SHP77 (cell line): ENCODE data around the gene TMEM235.
A peak's percentile ranks its signal among the peaks of the same experiment; 100 is the strongest.

ENCODE experiments used
- DNase-seq, 2 experiments: peaks; one replicate each; lab custom pipeline; 2025; lab: John Stamatoyannopoulos, UW

The TMEM235 gene

GRCh38 chr17:78255029-78255656 lies 23.7 kb downstream of the TMEM235 start:
- DNase-seq = no peak

GRCh38 chr17:78255953-78256706 lies 24.7 kb downstream of the TMEM235 start:
- DNase-seq = no peak

DNA sequence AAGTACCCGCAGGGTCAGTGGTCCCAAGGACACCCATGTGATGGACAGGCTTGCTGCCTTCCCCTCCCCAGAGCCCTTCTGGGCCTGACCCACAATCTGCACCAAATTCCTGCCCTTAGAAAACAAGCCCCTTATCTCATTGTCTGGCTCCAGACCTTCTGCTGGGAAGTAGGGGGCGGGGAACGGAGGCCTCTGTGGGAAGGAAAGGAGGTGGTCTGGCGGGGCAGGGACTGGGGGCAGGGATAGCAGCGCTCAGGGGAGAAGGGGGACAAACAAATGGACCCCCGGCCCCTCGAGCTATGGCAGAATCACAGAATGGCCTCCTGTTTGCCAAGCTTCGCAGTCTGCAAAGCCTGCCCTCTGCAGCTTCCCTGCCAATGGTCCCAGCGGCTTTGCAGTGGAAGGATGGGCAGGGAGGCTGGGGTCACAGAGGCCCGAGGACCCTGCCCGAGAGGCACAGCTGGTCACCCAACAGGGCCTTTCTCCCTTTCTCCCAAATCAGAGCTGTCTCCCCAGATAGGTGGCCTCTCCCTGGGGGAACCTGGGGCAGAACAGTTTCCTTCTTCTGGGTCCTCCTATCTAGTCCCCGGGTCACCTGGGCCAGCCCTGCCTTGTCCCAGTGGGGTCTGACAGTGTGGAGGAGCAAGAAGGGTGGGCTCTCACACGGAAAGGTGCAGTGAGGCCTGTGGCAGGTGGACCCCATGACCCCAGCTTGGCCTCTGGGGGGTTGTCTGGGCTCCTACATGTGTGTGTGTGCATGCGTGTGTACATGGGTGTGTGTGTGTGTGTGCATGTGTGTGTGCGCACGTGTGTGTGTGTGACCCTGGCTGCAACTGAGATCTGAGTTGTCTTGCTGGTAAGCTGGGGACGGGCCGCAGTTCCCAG lies 25.5 kb downstream of the TMEM235 start:
- no peak for DNase-seq

DNA sequence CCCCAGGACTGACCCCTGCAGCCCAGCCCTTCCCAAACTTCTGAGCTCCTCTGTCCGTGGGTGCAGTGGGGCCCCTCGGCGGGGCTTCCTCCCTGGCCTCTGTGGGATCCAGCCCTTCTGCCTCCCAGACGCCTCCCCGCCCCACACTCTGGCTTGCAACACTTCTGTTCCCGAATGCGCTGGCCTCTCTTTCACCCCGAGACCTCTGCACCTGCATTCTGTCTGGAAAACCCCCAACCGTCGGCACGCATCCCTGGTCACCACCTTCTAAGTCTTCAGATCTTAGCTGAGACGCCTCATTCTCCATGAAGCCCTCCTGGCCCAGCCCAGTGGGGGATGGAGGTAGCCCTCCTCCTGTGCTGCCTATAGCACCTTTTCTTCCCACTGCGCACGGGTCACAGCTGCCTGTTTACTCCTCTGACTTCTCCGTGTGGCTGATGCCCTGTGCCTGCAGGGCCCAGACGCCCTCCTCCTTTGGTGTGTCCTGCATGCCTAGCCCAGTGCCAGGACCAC lies 26.4 kb downstream of the TMEM235 start:
- DNase-seq = peak in 1 of 2 experiments; percentile 58

DNA sequence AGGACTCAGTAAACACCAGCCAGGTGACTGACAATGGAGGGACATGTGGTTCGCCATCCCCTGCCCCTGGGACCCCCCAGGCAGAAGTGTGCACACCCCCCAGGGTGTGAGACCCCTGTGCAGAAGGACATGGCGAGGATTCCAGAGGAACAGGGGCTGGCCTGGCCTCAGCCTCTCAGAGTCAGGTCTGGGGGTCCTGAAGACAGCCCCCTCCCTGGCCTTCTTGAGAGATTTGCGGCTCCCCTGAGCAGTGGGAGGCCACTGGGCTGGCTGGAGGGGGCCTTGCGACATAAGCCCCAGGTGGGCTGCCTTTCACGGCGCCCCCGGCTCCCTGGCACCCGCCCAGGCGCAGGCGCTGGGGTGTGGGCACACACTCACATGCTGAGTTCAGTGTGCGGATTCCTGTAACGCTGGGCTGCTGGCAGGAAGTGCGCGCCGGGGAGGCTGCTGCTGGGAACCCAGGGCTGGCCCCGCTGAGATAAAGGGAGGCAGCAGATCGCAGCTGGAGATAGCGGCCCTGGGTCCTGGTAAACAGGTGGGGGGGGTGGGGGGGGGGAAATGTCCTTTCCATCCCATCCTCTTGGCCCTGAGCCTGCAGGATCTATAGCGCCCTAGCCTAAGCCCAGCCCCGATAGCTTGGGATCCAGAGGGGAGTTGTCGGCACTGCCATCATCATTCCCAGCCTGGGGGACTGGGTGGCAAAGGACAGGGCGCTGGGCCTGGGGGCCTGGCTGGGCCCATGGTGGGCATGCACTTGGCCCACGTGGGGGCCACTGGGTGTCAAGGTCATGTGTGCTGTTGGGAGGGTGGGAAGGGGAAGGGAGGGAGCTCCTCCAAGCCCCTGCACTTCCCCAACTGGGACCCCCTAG lies 27.1 kb downstream of the TMEM235 start:
- peak; percentile 76 to 92 for DNase-seq

GRCh38 chr17:78259192-78259554 lies 27.7 kb downstream of the TMEM235 start:
- DNase-seq = no peak

DNA sequence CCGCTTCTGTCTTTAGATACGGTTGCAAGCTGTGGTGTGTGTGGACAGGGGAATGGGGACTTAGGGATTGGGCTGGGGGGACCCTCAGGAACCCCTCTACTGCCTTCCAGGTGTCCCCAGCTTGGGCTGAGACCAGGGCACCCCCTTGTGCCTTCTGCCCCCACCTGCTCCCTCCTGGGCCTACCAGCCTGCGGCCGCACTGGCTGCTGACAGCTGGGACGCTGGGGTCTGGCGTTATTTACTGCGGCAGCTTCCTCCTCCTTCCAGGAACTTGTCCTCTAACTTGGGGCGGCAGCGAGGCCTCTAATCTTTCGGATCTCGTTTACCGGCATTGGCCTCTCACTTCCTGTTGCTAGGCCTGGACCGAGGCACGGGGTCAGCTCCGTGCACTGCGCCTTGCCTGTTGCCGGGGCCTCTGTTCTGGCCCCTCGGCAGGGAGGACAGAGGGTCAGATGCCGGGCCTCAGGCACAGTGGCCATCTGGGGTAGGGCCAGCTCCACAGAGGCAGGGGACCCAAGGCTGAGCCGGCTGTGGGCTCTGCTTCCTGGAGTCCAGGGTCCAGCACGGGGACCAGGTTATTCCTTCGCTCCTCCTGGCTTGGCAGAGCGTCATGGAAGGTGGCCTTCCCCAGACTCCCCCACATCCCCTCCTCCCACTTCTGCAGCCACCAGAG lies 31.8 kb downstream of the TMEM235 start:
- peak in 1 of 2 experiments; percentile 24 for DNase-seq

DNA sequence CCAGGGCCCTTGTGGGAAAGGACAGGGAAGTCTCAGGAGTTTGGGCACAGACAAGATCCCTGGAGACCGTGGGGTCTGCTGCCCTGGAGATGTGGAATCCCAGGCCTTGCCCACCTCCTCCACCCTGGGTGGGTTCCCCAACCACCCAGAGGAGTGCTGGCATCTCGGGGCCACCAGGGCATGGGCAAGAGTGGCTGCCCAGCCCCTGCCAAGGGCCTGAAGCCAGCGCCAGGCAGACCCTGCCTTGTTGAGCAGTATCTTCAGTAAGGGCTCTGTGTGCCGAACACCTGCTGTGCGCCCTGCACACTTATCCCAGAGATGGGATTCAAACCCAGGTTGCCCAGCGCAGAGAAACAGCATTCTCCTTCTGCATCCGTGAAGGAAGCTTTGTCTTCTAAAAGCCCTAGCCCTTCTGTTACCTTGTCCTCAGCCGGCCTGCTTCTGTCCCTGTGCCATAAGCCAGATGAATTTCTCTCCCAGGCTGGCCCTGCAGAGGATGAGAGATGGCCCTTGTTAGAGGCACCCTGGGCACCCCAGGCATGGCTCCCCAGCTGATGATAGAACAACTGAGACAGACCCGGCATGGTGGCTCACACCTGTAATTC lies 32.4 kb downstream of the TMEM235 start:
- no peak for DNase-seq

DNA sequence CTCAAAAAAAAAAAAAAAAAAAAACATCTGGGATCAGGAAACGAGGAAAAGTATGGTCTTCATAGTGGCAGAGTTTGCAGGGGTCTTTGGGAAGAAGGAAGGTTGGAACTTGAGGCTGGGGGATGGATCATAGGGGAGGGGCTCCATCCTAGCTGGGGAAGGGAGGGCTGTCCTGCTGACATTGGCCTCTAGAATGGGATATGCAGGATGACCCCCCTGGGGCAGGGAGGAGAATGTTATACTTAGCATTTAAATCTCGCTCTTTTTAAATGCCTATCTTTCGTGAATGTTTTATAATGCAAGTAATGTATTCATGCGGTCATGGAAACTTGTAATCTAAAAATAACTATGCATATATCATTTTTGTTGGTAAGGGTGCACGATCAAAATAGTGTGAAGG lies 33.2 kb downstream of the TMEM235 start:
- DNase-seq = no peak

DNA sequence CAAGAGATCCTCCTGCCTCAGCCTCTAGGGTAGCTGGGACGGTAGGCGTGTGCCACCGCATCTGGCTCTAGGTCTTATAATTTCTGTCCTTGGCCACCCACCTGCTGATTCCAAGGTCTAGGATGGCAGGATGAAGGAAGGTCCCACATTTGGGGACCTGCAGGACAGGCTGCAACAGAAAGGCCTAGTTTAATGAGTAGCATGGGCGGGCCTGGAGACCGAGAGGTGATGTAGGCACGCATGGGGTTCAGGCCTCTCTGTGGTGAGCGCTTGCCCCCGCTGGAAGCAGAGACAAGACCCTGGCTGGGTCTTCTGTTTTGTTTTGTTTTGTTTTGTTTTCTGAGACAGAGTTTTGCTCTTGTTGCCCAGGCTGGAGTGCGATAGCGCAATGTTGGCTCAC lies 33.7 kb downstream of the TMEM235 start:
- no peak for DNase-seq

- peak in 1 of 2 experiments; percentile 51 for DNase-seq
Observed at GRCh38 chr17:78266231-78266631, 34.8 kb downstream of the TMEM235 start.

- DNase-seq = peak in 1 of 2 experiments; percentile 39
Observed at GRCh38 chr17:78266771-78267170, 35.3 kb downstream of the TMEM235 start.

DNA sequence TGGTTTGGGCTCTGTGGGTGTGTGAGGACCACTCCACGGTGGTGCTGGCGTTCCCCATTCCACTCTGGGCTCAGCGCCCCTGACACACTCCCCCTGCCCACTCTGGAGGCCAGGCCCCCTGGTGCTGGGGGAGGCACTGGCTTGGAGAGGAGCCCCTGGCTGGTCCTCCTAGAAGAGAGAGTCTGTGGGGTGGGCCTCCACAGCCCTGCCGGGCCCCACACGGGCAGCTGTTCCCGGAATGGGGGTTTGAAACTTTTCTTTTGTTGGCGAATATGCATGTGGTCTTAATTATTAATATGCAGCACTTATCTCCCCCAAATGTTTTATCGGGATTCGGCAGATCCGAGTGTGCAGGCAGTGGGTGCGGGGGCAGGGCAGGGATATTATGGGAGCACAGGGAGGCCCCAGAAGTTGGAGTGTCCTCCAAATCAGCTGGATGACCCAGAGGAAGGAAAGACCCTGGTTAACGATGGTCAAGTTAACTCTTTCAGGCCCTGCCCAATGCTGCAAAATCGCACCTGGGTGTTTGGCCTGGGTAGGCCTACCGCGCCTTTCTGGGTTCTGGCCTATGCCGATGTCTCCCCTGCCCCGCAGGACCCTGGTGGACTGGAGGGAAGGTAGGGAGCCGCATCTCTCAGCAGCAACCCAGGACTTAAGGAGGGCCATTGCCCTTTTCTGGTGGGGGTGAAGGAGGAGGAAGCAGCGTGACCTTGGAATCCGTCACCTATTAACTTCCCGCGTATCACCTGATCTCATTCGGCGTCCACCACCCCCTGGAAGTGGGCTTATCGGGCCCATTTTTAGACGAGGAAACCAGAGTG lies 36.0 kb downstream of the TMEM235 start:
- no peak for DNase-seq

GRCh38 chr17:78268191-78268874 lies 36.9 kb downstream of the TMEM235 start:
- peak in 1 of 2 experiments; percentile 29 for DNase-seq

GRCh38 chr17:78268951-78269905 lies 37.8 kb downstream of the TMEM235 start:
- peak; percentile 67 to 80 for DNase-seq

DNA sequence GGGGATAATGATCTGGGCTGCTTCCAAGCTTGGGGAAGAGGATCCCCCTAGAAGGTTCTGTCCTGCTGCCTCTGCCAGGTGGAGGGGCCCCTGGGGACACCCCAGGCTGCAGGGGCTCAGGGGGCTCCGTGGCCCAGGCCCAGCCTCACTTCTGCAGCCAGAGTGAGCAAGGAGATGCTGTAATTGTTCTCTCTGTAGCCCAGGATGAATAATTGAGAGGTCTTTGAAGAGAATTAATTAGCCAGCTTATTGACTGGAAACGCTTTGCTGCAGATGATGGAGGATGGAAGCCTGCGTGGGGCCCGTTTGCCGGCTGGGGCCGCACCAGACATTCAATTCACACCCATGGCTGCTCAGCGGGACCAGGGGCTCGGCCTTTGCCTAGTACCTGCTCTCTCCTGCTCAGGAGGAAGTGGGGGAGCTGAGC lies 38.5 kb downstream of the TMEM235 start:
- no peak for DNase-seq

- peak; percentile 28 to 53 for DNase-seq
Observed at GRCh38 chr17:78271419-78272170, 40.2 kb downstream of the TMEM235 start.
